T-helper 2 cell treated with Interferon-gamma antibody and Interleukin-4, amounts not matched to agents 100 ng/mL and 5 ng/mL, for 36 hours (primary cell): ENCODE measurements around the gene SLC6A16. TPM values are rescaled to one million over a fixed set of nuclear protein-coding genes. Genes with fewer than 3 reads are reported as not detected.
"Not testable (repeated sequence)": the region's sequence is repeated elsewhere in the genome, so short reads cannot be mapped to it uniquely, and the experiment has no call there.

Experiments used
- intact Hi-C: fragments of 100-400 bp; cut with micrococcal nuclease; formaldehyde crosslinking; loops from one replicate; pipeline ENCODE4 v1.15.1; 2023
- total RNA-seq: library from RNA; stranded (reverse); gene quantifications from 2 replicates; pipeline ENCODE4 v1.2.3, GENCODE V29; 2022

SLC6A16 gene
- total RNA-seq, result 3.5 and 3.8 TPM in 2 replicates

DNA sequence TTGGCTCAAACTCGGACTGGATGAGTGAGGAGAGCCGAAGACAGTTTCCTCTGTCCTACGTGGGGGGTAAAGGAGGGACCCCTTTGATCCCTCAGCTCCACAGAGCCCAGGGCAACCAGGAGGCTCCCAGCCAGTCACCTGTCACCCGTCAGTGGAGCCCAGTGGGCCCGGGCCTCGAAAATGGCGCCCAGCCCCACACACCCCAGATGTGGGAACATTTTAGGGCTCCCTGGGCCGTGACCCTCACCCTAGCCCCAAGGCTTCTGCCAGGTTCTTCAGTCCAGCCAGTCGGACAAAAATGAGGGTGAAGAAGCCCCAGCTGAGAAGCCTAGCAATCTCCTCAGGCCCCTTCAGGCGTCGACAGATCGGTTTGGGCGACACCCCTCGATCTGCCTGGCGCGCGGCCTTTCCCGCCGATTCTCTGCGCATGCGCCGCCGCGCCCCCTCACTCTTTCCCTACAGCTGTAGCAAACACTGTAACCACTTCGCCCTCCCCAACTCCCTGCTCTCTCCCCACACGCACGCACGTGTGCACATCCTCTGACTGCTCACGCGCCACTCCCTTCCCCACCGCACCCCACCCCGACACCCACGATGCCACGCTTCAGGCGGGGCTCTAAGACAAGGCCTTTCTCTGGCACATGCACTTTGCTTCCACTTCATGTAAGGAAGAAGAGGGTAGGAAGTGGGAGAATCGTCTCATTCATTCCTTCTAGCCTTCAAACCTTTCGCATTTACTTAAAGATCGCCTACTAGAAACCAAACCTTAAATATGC is at the start of gene SLC6A16:
Gene SLC6A16, minus strand, starts transcription at position 391 of the 776 bp plus-strand sequence. CDS start 13,844 bp downstream, outside the sequence.
- intact Hi-C loops, result no loop called here

DNA sequence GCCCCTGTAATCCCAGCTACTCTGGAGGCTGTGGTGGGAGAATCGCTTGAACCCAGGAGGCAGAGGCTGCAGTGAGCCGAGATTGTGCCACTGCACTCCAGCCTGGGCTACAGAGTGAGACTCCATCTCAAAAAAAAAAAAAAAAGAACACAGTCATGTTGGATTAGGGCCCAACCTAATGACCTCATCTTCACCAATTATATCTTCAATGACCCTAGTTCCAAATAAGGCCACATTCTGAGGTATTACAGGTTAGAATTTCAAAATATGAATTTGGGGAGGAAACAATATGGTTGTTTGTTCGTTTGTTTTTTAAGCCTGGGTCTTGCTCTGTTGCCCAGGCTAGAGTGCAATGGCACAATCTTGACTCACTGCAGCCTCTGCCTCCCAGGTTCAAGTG is 48.2 kb upstream of the SLC6A16 start:
- intact Hi-C loops, result not testable (repeated sequence)

DNA sequence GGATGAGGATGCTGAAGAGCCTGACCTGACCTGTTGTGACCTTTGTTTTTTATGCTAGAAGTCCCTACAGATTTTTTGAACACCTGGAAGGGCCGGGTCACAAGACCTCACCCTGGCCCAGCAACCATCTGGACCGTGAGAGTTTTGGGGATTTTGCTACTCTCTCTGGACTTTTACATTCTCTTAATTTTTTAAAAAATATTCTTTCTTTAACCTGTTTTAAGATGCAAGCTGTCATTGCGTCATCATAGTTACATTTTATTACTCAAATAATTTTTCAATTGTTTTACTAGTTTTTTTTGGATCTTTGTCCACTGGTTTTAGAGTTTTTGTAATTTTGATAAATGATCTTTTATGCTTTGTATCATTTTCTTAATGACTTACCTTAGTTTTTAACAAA is 46.2 kb upstream of the SLC6A16 start:
- intact Hi-C loops, result no loop called here

DNA sequence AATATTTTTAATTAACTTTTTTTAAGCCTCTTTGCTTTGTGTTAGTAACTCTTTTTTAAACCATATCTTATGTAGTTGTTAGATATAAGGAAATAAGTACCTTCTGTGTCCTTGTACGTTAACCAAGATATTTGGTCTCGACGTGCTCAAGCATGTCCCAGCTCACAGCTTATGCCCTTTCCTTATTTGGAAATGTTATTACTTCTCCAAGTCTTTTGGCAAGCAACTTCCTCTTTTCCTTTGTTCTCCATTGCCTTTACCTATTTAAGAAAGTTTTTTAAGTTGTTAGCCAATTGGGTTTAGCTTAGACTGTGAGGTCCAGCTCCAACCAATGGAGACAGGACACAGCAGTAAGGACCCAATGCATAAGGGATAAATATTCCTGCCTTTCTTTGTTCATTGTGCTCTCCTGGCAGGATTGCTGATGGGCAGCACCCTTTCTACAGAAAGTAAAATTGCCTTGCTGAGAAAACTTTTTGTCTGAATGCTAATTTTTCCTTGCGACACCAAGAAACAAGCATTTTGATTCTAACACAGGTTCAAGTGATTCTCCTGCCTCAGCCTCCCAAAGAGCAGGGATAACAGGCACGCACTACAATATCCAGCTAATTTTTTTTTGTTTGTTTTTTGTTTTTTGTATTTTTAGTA is 43.8 kb upstream of the SLC6A16 start:
- intact Hi-C loops, result no loop called here

DNA sequence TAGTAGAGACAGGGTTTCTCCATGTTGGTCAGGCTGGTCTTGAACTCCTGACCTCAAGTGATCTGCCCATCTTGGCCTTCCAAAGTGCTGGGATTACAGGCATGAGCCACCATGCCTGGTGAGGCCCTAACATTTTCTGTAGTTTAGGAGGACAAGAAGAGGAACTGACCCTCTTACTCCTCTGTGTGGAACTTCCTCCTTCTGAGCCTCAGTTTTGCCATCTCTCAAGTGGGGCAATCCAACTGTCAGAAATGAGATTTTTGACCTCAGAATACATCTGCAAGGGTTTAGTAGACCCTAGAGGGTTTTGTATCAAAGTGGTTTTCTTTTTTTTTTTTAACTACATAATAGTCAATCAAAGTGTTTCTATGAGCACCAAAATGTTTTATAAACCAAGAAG is 41.1 kb upstream of the SLC6A16 start:
- intact Hi-C loops, result no loop called here

DNA sequence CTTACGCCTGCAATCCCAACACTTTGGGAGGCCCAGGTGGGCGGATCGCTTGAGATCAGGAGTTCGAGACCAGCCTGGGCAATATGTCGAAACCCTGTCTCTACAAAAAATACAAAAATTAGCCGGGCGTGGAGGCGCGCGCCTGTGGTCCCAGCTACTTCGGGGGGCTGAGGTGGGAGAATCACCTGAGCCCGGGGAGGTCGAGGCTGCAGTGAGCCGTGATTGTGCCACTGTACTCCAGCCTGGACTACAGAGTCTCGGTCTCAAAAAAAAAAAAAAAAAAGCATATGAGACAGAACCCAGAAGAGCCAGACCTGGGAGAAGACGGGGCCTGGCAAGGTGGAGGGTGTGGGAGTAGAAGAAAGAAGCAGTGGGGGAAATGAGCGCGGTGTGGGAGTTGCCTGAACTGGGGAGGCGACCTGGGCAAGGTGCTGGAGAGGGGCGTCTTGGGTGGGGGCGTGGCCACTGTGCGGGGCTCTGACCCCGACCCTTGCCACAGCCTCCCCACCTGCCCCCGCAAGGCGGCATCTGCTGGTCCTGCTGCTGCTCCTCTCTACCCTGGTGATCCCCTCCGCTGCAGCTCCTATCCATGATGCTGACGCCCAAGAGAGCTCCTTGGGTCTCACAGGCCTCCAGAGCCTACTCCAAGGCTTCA is 39.2 kb upstream of the SLC6A16 start:
- intact Hi-C loops, result no loop called here

DNA sequence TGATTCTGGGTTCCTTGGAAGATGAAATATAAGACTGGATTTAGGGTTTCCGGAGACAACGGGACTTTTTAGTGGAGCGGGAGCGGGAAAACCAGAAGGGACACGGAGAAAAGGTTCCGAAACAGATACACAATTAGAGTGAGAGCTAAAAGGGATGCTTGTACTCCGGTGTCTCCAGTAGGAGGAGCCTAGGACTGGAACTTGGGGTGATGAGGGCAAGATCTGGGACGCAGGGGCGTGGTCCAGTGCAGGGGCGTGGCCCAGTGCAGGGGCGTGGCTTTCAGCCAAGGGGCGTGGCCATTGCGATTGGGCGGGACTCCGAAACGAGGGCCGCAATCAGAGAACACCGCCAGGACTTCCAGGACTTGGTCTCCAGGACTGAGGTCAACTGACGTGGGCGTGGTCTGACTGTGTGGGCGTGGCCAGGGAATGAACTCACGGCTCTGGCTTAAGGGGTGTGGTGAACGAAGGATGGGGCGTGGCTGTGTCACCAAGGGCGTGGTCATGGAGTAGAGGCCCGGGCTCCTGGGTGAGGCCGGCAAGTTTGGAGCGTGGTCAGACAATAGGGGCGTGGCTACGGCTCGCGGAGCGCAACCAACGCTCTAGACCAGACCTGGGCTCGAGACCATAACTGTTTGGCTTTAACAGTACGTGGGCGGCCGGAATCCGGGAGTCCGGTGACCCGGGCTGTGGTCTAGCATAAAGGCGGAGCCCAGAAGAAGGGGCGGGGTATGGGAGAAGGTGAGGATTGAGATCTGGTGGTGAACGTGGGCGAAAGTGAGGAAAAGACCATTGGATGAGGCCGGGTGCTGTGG is 38.5 kb upstream of the SLC6A16 start, which contains the start of gene DKKL1:
Gene DKKL1, plus strand, starts transcription at position 610 of the 815 bp plus-strand sequence. Its CDS starts 122 bp downstream, at position 732.
- intact Hi-C loops, result no loop called here

DNA sequence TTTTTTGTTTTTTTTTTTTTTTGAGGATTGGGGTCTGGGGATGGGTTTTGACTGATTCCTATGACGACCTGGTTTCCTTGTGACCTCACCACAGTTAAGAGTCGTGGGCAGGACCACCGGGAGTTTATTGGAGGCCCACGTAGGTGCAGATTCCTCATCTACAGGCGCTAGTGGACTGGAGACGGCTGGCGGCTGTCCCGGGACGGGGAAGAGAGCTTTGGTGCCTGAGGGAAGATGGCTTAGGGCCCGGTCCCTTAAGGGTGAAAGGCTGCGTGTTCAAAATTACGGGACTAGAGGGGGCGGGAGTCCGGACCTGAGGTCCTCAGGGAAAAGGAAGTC is 37.9 kb upstream of the SLC6A16 start:
- intact Hi-C loops, result no loop called here

DNA sequence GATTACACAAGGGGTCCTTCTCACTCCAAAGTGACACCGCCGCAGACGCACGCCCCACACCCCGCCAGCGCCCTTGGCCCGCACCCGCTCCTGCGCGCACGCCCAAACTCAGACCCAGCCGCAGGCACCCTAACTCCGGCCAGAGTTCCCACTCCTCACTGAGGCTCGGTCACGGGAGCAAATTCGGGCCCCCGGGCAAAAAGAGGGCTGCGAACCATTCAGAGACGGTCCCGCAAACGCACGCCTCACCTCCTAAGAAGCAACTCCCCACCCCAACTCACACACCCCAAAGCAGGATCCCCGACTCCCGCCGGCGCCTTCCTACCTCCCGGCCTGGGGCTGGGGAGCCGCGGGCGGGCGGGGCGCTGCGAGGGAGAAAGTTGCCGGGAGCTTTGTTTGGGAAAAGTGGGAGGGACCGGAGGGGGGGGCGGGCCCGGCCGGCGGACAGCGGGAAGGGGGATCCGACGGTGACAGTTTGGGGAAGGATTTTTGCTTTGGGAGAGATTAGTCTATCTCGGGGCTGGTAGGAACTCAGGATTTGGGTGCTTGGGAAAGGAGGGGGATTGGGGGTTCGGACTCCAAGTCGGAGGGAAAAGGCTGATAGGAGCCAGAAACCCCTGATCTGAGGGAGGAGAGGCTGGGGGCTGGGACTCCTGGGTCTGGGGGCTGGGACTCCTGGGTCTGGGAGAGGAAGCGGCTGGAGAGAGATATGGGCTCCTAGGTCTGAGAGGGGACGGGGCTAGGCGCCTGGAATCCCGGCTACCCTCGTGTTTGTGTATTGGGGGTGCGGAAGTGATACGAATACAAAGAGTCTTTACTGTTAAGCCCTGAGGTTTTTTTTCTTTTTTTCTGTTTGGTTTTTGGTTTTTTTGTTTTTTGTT is 37.3 kb upstream of the SLC6A16 start, which contains the start of gene TEAD2:
Gene TEAD2, minus strand, starts transcription at position 369 of the 881 bp plus-strand sequence. CDS start 2,341 bp downstream, outside the sequence.
- intact Hi-C loops, result no loop called here

DNA sequence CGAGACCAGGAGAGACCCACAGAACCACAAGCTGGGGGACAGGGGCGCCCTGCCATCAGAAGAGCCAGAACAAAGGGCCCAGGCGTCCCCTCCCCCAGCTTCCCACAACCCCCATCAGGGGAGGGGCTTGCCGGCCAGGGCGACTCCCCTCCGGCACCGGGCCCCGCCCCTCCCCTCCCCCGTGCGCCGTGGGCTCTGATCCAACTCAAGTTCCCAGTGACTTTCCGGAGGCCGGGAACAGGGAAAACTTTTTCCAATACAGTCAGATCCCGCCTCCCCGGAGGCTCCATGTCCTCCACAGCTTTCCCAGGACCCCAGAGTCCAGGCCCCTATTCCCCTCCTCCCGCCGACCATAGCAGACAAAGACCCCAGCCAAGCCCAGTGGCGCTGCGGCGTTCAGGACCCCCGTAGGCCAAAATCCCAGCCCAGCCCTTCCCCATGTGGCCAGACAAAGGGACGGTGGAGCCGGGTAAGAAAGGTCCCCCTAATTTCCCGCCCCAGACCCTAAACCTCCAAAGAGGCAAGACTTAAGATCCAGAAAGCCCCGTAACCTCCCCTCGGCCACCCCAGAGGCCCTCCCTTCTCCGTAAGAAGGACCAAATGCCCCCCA is 36.6 kb upstream of the SLC6A16 start:
- intact Hi-C loops, result no loop called here

DNA sequence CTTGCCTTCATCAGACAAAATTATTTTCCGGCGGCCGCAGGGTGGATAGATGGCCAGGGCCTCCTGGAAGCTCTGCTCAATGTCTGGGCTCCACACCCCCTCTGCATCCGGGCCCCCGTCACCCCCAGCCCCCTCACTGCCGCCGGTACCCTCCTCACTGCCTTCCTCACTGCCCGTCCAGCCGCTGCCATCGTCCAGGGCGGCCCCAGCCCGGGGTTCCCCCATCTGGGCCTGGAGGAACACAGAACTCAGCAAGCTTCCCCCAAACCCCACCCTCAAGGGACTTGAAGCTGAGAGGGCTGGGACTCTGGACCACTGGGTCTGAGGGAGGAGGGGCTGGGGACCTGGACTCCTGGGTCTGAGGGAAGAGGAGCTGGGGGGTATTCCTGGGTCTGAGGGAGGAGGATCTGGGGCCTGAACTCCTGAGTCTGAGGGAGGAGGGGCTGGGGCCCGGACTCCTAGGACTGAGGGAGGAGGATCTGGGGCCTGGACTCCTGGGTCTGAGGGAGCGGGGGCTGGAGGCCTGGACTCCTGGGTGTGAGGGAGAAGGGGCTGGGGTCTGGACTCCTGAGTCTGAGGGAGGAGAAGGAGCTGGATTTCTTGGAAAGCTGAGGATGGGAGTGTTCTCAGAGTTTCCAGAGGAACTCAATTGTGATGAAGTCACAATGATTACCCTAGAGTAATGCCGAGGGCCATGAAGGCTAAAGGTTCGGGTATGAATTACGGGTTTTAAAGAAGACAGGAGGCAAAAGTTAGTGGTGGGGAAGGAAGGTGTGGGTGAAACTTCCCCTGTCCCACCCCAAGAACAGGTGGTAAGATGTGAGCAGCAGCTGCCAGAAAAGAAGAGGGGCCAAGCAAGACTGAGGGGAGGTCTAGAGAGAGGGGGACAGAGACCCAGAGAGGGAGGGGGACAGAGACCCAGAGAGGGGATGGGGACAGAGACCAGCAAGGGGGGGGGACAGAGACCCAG is 35.1 kb upstream of the SLC6A16 start:
- intact Hi-C loops, result no loop called here

DNA sequence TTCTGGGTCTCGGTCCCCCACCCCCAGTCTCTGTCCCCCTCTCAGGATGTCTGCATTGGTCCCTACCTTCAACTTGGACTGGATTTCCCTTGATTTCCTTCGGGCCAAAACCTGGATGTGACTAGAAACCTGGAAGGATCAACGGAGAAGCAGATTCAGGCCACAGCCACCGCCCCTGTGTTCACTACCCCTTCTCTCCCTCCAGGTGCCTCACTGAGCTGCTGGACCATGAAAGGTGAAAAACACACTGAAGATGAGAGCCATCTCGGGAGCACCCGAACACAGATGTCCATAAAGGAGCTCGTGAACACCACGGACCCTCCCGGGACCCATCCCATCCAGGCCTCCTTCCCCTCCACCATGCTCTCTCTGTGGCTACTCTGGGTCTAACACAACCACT is 32.2 kb upstream of the SLC6A16 start:
- intact Hi-C loops, result no loop called here

DNA sequence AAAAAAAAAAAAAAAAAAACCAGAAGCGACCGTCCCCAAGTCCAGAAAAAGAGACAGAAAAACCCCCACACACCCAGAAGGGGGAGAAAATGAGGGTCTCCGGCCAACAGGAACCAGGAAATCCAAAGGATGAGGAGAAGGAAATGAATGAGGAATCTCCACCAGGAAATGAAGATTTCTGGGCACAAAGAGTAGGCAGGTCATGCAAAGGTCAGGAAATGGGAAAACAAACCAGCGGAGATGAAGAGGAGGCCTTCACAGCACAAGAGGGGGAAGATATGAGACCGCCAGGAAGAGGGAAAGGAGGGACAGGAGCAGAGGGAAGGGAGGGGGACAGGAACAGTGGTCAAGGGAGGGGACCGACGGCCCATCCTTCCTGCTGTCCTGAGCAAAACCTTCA is 31.4 kb upstream of the SLC6A16 start:
- intact Hi-C loops, result no loop called here

DNA sequence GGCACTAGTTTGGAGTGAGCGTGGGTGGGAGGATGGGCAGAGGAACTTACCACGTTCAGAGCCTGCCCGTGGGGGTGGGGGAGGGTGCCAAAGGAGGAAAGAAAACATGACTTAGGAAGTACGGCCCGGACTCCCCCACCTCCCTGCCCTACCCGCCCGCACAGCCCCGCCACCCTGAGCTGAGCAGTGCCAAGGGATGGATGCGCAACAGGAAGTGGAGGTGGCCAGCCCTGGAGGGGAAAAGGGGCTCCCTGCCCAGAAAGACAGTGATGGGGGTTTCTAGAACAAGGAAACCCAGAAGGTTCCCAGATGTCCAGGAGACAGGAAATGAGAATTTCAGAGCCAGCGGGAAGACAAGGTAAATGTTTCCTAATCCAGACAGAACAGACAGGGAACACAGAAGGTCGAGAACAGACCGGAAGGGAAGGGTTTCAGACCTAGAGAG is 30.9 kb upstream of the SLC6A16 start:
- intact Hi-C loops, result no loop called here

DNA sequence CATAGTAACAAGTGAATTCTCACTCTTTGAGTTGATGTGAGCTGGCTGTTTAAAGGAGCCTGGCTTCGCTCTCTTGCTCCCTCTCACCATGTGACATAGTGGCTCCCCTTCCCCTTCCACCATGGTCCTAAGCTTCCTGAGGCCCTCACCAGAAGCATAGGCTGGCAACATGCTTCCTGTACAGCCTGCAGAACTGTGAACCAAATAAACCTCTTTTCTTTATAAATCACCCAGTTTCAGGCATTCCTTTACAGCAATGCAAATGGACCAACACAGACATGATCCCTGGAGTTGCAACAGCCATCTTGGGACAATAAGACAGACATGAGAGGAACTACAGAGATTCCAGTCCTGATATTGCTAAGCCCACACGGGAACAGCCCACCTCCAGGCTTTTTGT is 24.6 kb upstream of the SLC6A16 start:
- intact Hi-C loops, result no loop called here

DNA sequence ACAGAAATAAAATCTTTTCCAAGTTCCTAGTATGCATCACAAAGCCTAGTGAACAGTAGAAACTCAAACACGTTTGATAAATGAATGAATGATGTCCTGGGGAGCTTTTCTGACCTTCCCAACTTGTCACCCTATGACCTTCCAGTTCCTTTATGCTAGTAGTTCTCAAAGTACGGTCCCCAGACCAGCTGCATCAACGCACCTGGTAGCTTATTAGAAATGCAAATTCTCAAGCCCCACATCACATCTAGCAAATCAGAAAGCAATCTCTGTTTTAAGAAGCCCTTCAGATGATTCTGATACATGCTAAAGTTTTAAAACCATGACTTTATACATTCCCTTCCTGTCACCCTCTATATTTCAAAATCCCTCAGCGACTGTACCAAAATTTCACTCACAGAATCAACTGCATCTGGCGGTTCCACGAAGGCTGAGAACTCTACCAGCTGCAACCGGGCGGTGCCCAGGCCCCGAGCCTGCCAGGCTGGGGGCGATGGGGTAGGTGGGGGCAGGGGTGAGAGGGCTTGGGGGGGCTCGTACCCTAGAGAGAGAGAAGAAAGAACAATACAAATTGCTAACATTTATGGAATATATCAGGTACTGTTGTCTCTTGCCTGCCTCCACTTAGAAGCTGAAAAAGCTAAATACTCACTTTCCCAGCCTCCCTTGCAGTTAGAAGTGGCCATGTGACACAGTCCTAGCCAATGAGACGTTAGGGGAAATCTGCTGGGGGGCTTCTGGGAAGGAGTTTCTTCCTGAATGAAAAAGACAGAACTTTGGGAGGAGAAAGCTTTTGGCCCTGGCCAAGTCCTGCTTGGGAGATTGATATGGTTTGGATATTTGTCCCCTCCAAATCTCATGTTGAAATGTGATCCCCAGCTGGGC is 23.6 kb upstream of the SLC6A16 start:
- intact Hi-C loops, result no loop called here

DNA sequence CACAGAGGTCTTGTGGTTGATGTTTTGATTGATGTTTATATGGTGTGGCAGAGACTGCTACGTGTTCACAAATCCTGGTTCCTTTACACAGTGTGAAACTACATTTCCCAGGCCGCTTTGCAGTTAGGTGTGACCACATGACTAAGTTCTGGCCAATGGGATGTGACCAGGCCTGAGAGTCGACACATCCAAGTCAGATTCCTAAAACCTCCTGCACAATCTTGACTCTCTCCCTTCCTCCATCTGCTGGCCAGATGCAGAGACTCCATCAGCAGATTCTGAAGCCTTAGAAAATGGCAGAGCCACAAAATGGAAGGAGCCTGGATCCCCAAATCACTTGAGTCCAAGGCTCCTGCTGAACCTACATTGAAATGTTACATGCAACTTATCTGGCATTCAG is 22.8 kb upstream of the SLC6A16 start:
- intact Hi-C loops, result no loop called here

DNA sequence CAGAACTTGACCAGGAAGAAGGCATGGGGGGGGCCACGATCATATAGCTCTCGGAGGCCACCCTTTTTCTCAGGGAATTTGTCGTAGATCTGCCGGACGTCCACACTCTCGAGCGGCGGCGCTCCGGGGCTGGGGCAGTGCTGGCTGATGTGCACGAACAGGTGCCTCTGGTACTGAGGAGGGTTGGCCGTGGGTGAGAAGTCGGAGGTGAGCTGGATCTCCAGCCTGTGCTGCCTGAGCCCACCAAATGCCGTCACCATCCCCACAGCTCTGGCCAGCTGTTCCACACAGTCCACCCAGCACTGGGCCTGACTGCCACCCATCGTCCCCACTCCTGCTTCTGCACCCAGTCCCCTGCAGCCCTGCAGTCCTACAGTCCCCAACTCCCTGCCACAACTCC is 22.2 kb upstream of the SLC6A16 start:
- intact Hi-C loops, result no loop called here
